Measurements from ENCODE around the gene ZC3H12C.

The ZC3H12C gene

GRCh38 chr11:110119317-110119716 is 26.1 kb downstream of the ZC3H12C start:
- no peaks in the 10 kb centered on the region for H3K4me1 Mint-ChIP-seq
- TF ChIP-seq CTCF (IDR thresholded peaks at IDR 0.05), result no peak
- H3K27ac Mint-ChIP-seq, result no peak overlapping the region
- H3K36me3 Mint-ChIP-seq (ENCODE audit: low read depth), result peaks cover 26% of the 10 kb centered on the region
- no peak for DNase-seq
- H3K9me3 Mint-ChIP-seq, result no peaks in the 10 kb centered on the region
- no peak overlapping the region for H3K4me3 Mint-ChIP-seq
- no peaks in the 10 kb centered on the region for H3K27me3 Mint-ChIP-seq (ENCODE audit: low read depth, poor library complexity)

- H3K27ac Mint-ChIP-seq, result no peak overlapping the region
These were observed 28.0 kb downstream of the ZC3H12C start for GRCh38 chr11:110121204-110121603.

GRCh38 chr11:110123003-110123402 is 29.8 kb downstream of the ZC3H12C start:
- H3K9me3 Mint-ChIP-seq, result no peaks in the 10 kb centered on the region
- no peak overlapping the region for H3K4me3 Mint-ChIP-seq
- H3K27ac Mint-ChIP-seq, result no peak overlapping the region
- no peak for TF ChIP-seq CTCF (IDR thresholded peaks at IDR 0.05)
- H3K4me1 Mint-ChIP-seq, result peaks cover 9% of the 10 kb centered on the region
- H3K36me3 Mint-ChIP-seq (ENCODE audit: low read depth), result peaks cover 24% of the 10 kb centered on the region
- no peak for DNase-seq
- H3K27me3 Mint-ChIP-seq (ENCODE audit: low read depth, poor library complexity), result no peaks in the 10 kb centered on the region

More at GRCh38 chr11:110121204-110121603, 28.0 kb downstream of the ZC3H12C start:
- Mint-ChIP-seq H3K4me3 (no peak overlapping the region), H3K36me3 (ENCODE audit: low read depth) (peaks cover 25% of the 10 kb centered on the region), H3K9me3 (no peaks in the 10 kb centered on the region), H3K27me3 (ENCODE audit: low read depth, poor library complexity) (no peaks in the 10 kb centered on the region), H3K4me1 (no peaks in the 10 kb centered on the region)
- TF ChIP-seq CTCF (IDR thresholded peaks at IDR 0.05), result no peak
- DNase-seq, result no peak

GRCh38 chr11:110124605-110125004 is 31.4 kb downstream of the ZC3H12C start:
- no peak overlapping the region for H3K4me3 Mint-ChIP-seq
- no peaks in the 10 kb centered on the region for H3K9me3 Mint-ChIP-seq
- DNase-seq, result no peak
- no peaks in the 10 kb centered on the region for H3K27me3 Mint-ChIP-seq (ENCODE audit: low read depth, poor library complexity)
- TF ChIP-seq CTCF (IDR thresholded peaks at IDR 0.05), result no peak
- H3K36me3 Mint-ChIP-seq (ENCODE audit: low read depth), result peaks cover 24% of the 10 kb centered on the region
- H3K4me1 Mint-ChIP-seq, result peaks cover 16% of the 10 kb centered on the region
- H3K27ac Mint-ChIP-seq, result no peak overlapping the region

GRCh38 chr11:110125632-110126031 is 32.4 kb downstream of the ZC3H12C start:
- H3K4me1 Mint-ChIP-seq, result peaks cover 23% of the 10 kb centered on the region

More at GRCh38 chr11:110125632-110126031, 32.4 kb downstream of the ZC3H12C start:
- no peak for TF ChIP-seq CTCF (IDR thresholded peaks at IDR 0.05)
- no peaks in the 10 kb centered on the region for H3K27me3 Mint-ChIP-seq (ENCODE audit: low read depth, poor library complexity)
- DNase-seq, result no peak
- peaks cover 24% of the 10 kb centered on the region for H3K36me3 Mint-ChIP-seq (ENCODE audit: low read depth)
- no peaks in the 10 kb centered on the region for H3K9me3 Mint-ChIP-seq
- peak overlapping the region; percentile 83 for H3K27ac Mint-ChIP-seq
- H3K4me3 Mint-ChIP-seq, result no peak overlapping the region
